Esophagus muscularis mucosa (tissue), 3 donors: ENCODE measurements around the gene CAPN8.

Experiments
- CTCF ChIP-seq, 3 experiments: fragments of 200-600 bp in 2 of 3; fragments of 450-650 bp in 1 of 3; sonication (generic) in 2 of 3; IDR thresholded peaks; one replicate each; pipeline ENCODE4 v1.5.1; 2017 to 2019; ENCODE audit warnings: antibody characterized with exemption in 3 of 3, mild to moderate bottlenecking in 2 of 3, moderate library complexity in 1 of 3
- POLR2A ChIP-seq: fragments of 450-650 bp; IDR thresholded peaks from one replicate; pipeline ENCODE4 v1.6.1; 2017; ENCODE audit warnings: antibody characterized with exemption, moderate library complexity, mild to moderate bottlenecking, low read depth

DNA sequence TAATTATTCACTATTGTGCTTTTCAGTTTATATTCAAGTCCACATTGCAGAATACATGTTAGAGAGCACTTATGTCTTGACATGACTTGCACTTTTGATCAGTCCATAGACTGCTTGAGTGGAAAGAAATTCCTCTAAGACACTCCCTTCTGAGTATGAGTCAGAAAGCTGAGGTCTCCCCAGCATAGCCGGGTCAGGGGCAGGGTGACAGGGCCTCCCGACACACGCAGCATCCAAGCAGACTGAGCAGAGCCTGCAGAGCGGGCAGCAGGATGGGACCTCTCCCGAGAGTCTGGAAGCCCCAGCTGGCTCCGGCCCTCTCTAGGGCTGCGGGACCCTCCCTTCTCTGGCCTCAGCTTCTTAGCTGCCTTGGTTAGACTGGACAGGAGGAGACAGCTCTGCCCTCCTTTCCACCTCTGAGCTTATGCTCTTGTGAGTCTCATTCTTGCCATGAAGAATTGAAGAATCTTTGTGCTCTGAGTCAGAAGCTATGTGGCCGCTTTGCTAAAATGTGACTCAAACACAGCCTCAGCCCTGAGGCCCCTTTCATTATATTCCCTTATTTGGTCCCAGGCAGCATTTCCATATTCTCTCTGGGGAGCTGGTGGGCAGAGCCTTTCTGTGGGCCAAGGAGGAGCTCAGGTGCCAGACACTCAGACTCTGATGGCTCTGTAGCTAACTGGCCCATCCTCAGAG is 35.6 kb upstream of the CAPN8 start:
- TF ChIP-seq CTCF (IDR thresholded peaks at IDR 0.05) (no peak), POLR2A (no peak)
